Nasal cavity respiratory epithelium epithelial cell of viscerocranial mucosa (primary cell): ENCODE measurements around the gene ENO4. TPM values are rescaled to one million over a fixed set of nuclear protein-coding genes. Genes with fewer than 3 reads are reported as not detected.

ENCODE experiments used
- total RNA-seq: library from RNA; depleted of rRNA; stranded (reverse); fragments of >200 nt; gene quantifications from 2 replicates; pipeline ENCODE4 v1.2.3, GENCODE V29; 2014

The ENO4 gene
- not detected in 2 replicates for total RNA-seq

GRCh38 chr10:116849248-116850057 is at the start of gene ENO4:
ENO4 (plus strand) TSS chr10:116849499; CDS start chr10:116849567, 68 bp downstream.

Other genes with a start within 250 kb of the ENO4 start
- gene PNLIPRP2, start 228.5 kb upstream of the ENO4 start, total RNA-seq, result not detected in 2 replicates
- 2.7 and 9.1 TPM in 2 replicates for gene HSPA12A, start 106.9 kb upstream of the ENO4 start, total RNA-seq
- gene SHTN1, start 155.7 kb downstream of the ENO4 start, total RNA-seq, result 3.1 and 5.1 TPM in 2 replicates